A673 (cell line): ENCODE data around the gene TMEM229B. TPM values are rescaled to one million over a fixed set of nuclear protein-coding genes. Genes with fewer than 3 reads are reported as not detected.

Experiments used
- BruUV-seq: library from RNA; stranded (reverse); fragments of 400-500 nt; replicated peaks from 2 replicates; lab custom pipeline; 2021; lab: Mats Ljungman, UMichigan
- CTCF ChIA-PET: fragments of 300-600 bp; sonication (Branson Sonifier 250); formaldehyde crosslinking; loops from one replicate; lab custom pipeline; 2022; ENCODE audit warnings: antibody characterized with exemption; lab: Charles Lee
- POLR2A ChIA-PET: fragments of 300-600 bp; sonication (Branson Sonifier 250); formaldehyde crosslinking; loops from one replicate; lab custom pipeline; 2022; ENCODE audit warnings: antibody characterized with exemption; ENCODE audit not compliant: low non-redundant PET; lab: Charles Lee
- DNase-seq: peaks from one replicate; pipeline ENCODE4 v3.0.0-alpha.2; 2015; ENCODE audit warnings: low spot score
- H3K27ac ChIP-seq: fragments of 200-600 bp; sonication (generic); 2 replicates; pipeline ENCODE4 v1.5.1; 2016; ENCODE audit warnings: mixed run types, low read depth, mild to moderate bottlenecking, mixed read lengths, antibody characterized with exemption, low read length; ENCODE audit not compliant: poor library complexity, severe bottlenecking
- H3K27me3 ChIP-seq: fragments of 200-600 bp; sonication (generic); replicated peaks from 2 replicates; pipeline ENCODE4 v1.6.1; 2017; ENCODE audit warnings: mixed run types, low read depth, mild to moderate bottlenecking, mixed read lengths, antibody characterized with exemption, low read length; ENCODE audit not compliant: insufficient read depth, poor library complexity
- H3K36me3 ChIP-seq: fragments of 200-600 bp; sonication (generic); 2 replicates; pipeline ENCODE4 v1.6.1; 2016; ENCODE audit warnings: mixed run types, mild to moderate bottlenecking, mixed read lengths, antibody characterized with exemption, low read length; ENCODE audit not compliant: insufficient read depth, poor library complexity, severe bottlenecking
- H3K4me1 ChIP-seq: fragments of 200-600 bp; sonication (generic); 2 replicates; pipeline ENCODE4 v1.6.1; 2017; ENCODE audit warnings: mixed run types, mild to moderate bottlenecking, mixed read lengths, antibody characterized with exemption, low read length; ENCODE audit not compliant: insufficient read depth, poor library complexity, severe bottlenecking
- H3K4me3 ChIP-seq: fragments of 200-600 bp; sonication (generic); 2 replicates; pipeline ENCODE4 v1.5.1; 2016; ENCODE audit warnings: low read depth, mixed run types, mild to moderate bottlenecking, mixed read lengths, low read length; ENCODE audit not compliant: poor library complexity, severe bottlenecking
- H3K9me3 ChIP-seq: fragments of 200-600 bp; sonication (generic); 2 replicates; pipeline ENCODE4 v1.6.1; 2016; ENCODE audit warnings: mixed run types, low read depth, mild to moderate bottlenecking, mixed read lengths, antibody characterized with exemption, low read length; ENCODE audit not compliant: poor library complexity, severe bottlenecking
- CTCF ChIP-seq: fragments of 300-800, 200-600 bp; sonication (generic); conservative IDR thresholded peaks from 2 replicates; pipeline ENCODE4 v1.5.1; 2017; ENCODE audit warnings: low read depth, mild to moderate bottlenecking, antibody characterized with exemption, low read length, moderate library complexity, mixed read lengths
- EZH2 ChIP-seq: fragments of 200-600 bp; sonication (generic); IDR thresholded peaks from 2 replicates; pipeline ENCODE4 v1.6.1; 2017; ENCODE audit warnings: borderline replicate concordance, low read depth, mild to moderate bottlenecking, mixed read lengths, antibody characterized with exemption, low read length; ENCODE audit not compliant: poor library complexity, severe bottlenecking
- intact Hi-C: fragments of 100-400 bp; cut with micrococcal nuclease; formaldehyde crosslinking; loops from one replicate; pipeline ENCODE4 v1.10.0; 2022; ENCODE audit not compliant: unreplicated experiment
- total RNA-seq: library from RNA; stranded (reverse); gene quantifications from 2 replicates; pipeline ENCODE4 v1.2.3, GENCODE V29; 2021

Gene TMEM229B
- total RNA-seq, 1 experiment from 2014 or later = not detected

GRCh38 chr14:67492538-67492937 is 4.0 kb upstream of the TMEM229B start:
- Histone ChIP-seq H3K27me3 (no peaks in the 10 kb centered on the region), H3K36me3 (no peaks in the 10 kb centered on the region), H3K27ac (no peak overlapping the region), H3K4me1 (no peaks in the 10 kb centered on the region), H3K9me3 (peaks cover 6% of the 10 kb centered on the region), H3K4me3 (no peak overlapping the region)
- ChIA-PET POLR2A (no interaction called here), CTCF (no interaction called here)
- TF ChIP-seq CTCF = no peak
- no peak for TF ChIP-seq EZH2
- no peak for DNase-seq
- intact Hi-C loops = no loop called here
- no TSS peak for BruUV-seq

GRCh38 chr14:67491741-67492507 is 3.4 kb upstream of the TMEM229B start:
- no TSS peak for BruUV-seq

GRCh38 chr14:67491285-67491684 is 2.8 kb upstream of the TMEM229B start:
- DNase-seq = no peak
- ChIA-PET CTCF (no interaction called here), POLR2A (no interaction called here)
- intact Hi-C loops = no loop called here
- Histone ChIP-seq H3K27ac (no peak overlapping the region), H3K4me3 (no peak overlapping the region), H3K27me3 (no peaks in the 10 kb centered on the region), H3K36me3 (no peaks in the 10 kb centered on the region), H3K4me1 (no peaks in the 10 kb centered on the region), H3K9me3 (peaks cover 6% of the 10 kb centered on the region)
- no TSS peak for BruUV-seq
- TF ChIP-seq EZH2 (no peak), CTCF (no peak)

More at GRCh38 chr14:67491741-67492507, 3.4 kb upstream of the TMEM229B start:
- no peak for TF ChIP-seq EZH2
- no peak for TF ChIP-seq CTCF
- Histone ChIP-seq H3K4me1 (no peaks in the 10 kb centered on the region), H3K9me3 (peaks cover 6% of the 10 kb centered on the region), H3K36me3 (no peaks in the 10 kb centered on the region), H3K27me3 (no peaks in the 10 kb centered on the region), H3K4me3 (no peak overlapping the region), H3K27ac (no peak overlapping the region)
- ChIA-PET POLR2A (no interaction called here), CTCF (no interaction called here)
- intact Hi-C loops = no loop called here
- no peak for DNase-seq
